ENCODE measurements around the gene MIA. TPM values are rescaled to one million over a fixed set of nuclear protein-coding genes. Genes with fewer than 3 reads are reported as not detected.

Gene MIA
- total RNA-seq, 1 experiment from 2014 or later = not detected

GRCh38 chr19:40801426-40802299, 26.3 kb downstream of the MIA start:
- H3K27ac ChIP-seq (ENCODE audit: insufficient read length, low read depth, low read length) = no peak overlapping the region

More at GRCh38 chr19:40801426-40802299, 26.3 kb downstream of the MIA start:
- no peak for TF ChIP-seq CTCF (conservative IDR thresholded peaks at IDR 0.05)
- Histone ChIP-seq H3K4me1 (ENCODE audit: insufficient read depth, low read length) (peaks cover 10% of the 10 kb centered on the region), H3K79me2 (ENCODE audit: insufficient read depth, low read length) (peaks cover 22% of the 10 kb centered on the region; the same call in 1 of the 2 replicates), H3K14ac (ENCODE audit: insufficient read depth, low read length) (no peak overlapping the region; the same call in 1 of the 2 replicates), H3K4ac (ENCODE audit: low read depth, low read length) (no peak overlapping the region), H4K5ac (ENCODE audit: insufficient read length, low read depth, low read length) (no peak overlapping the region), H2BK120ac (ENCODE audit: low read depth, low read length, poor library complexity, severe bottlenecking) (no peak overlapping the region), H3K27me3 (ENCODE audit: insufficient read depth, low read length) (no peaks in the 10 kb centered on the region), H3K23ac (ENCODE audit: insufficient read length, low read depth, low read length) (no peak overlapping the region), H2BK15ac (ENCODE audit: low read depth, low read length) (no peak overlapping the region), H3T11ph (ENCODE audit: low read length) (no peak overlapping the region), H3K18ac (ENCODE audit: insufficient read length, low read depth, low read length) (no peak overlapping the region), H4K20me1 (ENCODE audit: control insufficient read depth, insufficient read depth, insufficient read length) (peaks cover 4% of the 10 kb centered on the region), H3K79me1 (ENCODE audit: insufficient read depth, low read depth, low read length, poor library complexity, severe bottlenecking) (peaks cover 8% of the 10 kb centered on the region), H2BK5ac (ENCODE audit: insufficient read length, low read length) (no peak overlapping the region), H2AFZ (ENCODE audit: low read length) (no peak overlapping the region), H3K9me3 (ENCODE audit: control insufficient read depth, low read depth, low read length) (no peaks in the 10 kb centered on the region), H4K8ac (replicated peaks; ENCODE audit: insufficient read length, low read depth, low read length) (no peak overlapping the region), H4K91ac (ENCODE audit: insufficient read length, low read depth, low read length) (no peak overlapping the region), H3K56ac (ENCODE audit: insufficient read length, low read depth, low read length) (no peak overlapping the region), H3K4me2 (ENCODE audit: insufficient read depth, insufficient read length, low read length) (peak overlapping the region; percentile 22), H3K23me2 (ENCODE audit: insufficient read length, low read depth, low read length, poor library complexity, severe bottlenecking) (peaks cover 9% of the 10 kb centered on the region), H3K9ac (ENCODE audit: extremely low read depth, insufficient read length, low read length) (no peak overlapping the region), H2BK12ac (ENCODE audit: insufficient read length, low read depth, low read length) (no peak overlapping the region), H2BK20ac (ENCODE audit: low read depth, low read length, poor library complexity, severe bottlenecking) (no peak overlapping the region), H2AK5ac (ENCODE audit: insufficient read length, low read length) (no peak overlapping the region)
- peak overlapping the region; percentile 30 to 93 for H3K4me3 Mint-ChIP-seq
- H3K27me3 Mint-ChIP-seq (ENCODE audit: low read depth) = no peaks in the 10 kb centered on the region; the same call in none of the 2 replicates
- peaks cover 57 to 70% of the 10 kb centered on the region in 2 experiments for H3K4me1 Mint-ChIP-seq
- WGBS (ENCODE audit: extremely low coverage, insufficient read length, low lambda C conversion rate) = no CpG with 5 or more reads among the region's 13 CpGs
- DNase-seq = no peak
- H3K27ac Mint-ChIP-seq = peak overlapping the region; percentile 68 to 74 (median 72); a peak in 5 of 7 replicates
- H3K9me3 Mint-ChIP-seq = no peaks in the 10 kb centered on the region; a peak in 2 of 5 replicates
- H3K36me3 Mint-ChIP-seq (ENCODE audit: insufficient read depth in 1 of 3, low read depth in 3 of 3) = peaks cover 21 to 49% (median 46%) of the 10 kb centered on the region in 3 experiments; a peak in 6 of 7 replicates
